ENCODE data around the gene ATP1B4. TPM values are rescaled to one million over a fixed set of nuclear protein-coding genes. Genes with fewer than 3 reads are reported as not detected.

Gene ATP1B4
- total RNA-seq, 1 donor from 2014 or later: not detected

DNA sequence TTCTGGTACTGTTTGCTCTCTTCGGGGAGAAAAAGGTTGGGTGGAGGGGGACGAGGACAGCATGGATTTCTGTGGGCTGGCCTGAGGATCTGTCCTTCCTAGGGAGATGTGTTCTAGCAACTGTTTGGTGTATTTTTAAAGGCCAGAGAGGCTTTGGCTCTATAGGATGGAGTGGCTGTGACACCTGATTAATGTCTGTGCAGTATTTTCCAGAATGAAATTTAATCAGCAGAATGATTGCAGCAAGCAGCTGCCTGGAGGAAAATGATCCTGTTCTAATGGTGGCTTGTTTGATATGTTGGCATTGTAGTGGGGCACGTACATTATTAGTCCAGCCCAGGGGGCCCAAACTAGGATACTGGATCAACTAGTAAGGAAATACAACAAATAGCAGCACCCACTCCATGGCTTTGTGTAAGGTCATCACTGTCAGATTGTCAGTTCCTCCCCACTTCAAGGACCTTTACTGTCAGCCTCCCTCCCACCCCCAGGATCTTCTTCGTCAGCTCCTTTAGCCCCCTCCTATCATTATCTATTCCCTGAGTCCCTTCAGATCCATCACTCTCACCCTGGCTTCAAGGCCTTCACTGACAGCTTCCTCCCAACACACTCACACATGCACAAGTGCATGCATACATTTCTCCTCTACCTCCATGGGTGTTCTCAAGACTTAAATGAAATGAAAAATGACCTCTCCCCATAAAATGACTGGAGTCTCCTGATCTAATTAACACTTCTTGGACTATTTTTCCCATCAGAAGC, 40.2 kb upstream of the ATP1B4 start:
- H3K9me3 Mint-ChIP-seq (ENCODE audit: unreplicated experiment): no peaks in the 10 kb centered on the region
- H3K36me3 Mint-ChIP-seq (ENCODE audit: unreplicated experiment): no peaks in the 10 kb centered on the region
- DNase-seq: no peak
- peaks cover 3% of the 10 kb centered on the region for H3K27me3 Mint-ChIP-seq (ENCODE audit: unreplicated experiment)
- no peak overlapping the region for H3K4me3 Mint-ChIP-seq (ENCODE audit: unreplicated experiment)
- H3K27ac Mint-ChIP-seq (ENCODE audit: unreplicated experiment): no peak overlapping the region
- peaks cover 8% of the 10 kb centered on the region for H3K4me1 Mint-ChIP-seq (ENCODE audit: low read depth, unreplicated experiment)
- TF ChIP-seq, protein P1, sequence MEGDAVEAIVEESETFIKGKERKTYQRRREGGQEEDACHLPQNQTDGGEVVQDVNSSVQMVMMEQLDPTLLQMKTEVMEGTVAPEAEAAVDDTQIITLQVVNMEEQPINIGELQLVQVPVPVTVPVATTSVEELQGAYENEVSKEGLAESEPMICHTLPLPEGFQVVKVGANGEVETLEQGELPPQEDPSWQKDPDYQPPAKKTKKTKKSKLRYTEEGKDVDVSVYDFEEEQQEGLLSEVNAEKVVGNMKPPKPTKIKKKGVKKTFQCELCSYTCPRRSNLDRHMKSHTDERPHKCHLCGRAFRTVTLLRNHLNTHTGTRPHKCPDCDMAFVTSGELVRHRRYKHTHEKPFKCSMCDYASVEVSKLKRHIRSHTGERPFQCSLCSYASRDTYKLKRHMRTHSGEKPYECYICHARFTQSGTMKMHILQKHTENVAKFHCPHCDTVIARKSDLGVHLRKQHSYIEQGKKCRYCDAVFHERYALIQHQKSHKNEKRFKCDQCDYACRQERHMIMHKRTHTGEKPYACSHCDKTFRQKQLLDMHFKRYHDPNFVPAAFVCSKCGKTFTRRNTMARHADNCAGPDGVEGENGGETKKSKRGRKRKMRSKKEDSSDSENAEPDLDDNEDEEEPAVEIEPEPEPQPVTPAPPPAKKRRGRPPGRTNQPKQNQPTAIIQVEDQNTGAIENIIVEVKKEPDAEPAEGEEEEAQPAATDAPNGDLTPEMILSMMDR (IDR thresholded peaks at IDR 0.05; ENCODE audit: partially characterized antibody, unreplicated experiment): no peak

GRCh38 chrX:120331116-120331515, 30.8 kb upstream of the ATP1B4 start:
- Mint-ChIP-seq H3K27me3 (ENCODE audit: unreplicated experiment) (no peaks in the 10 kb centered on the region), H3K9me3 (ENCODE audit: unreplicated experiment) (peaks cover 2% of the 10 kb centered on the region), H3K36me3 (ENCODE audit: unreplicated experiment) (peaks cover 5% of the 10 kb centered on the region), H3K27ac (ENCODE audit: unreplicated experiment) (no peak overlapping the region), H3K4me3 (ENCODE audit: unreplicated experiment) (no peak overlapping the region), H3K4me1 (ENCODE audit: low read depth, unreplicated experiment) (peaks cover 2% of the 10 kb centered on the region)
- DNase-seq: no peak
- TF ChIP-seq, protein P1 (IDR thresholded peaks at IDR 0.05; ENCODE audit: partially characterized antibody, unreplicated experiment): no peak

DNA sequence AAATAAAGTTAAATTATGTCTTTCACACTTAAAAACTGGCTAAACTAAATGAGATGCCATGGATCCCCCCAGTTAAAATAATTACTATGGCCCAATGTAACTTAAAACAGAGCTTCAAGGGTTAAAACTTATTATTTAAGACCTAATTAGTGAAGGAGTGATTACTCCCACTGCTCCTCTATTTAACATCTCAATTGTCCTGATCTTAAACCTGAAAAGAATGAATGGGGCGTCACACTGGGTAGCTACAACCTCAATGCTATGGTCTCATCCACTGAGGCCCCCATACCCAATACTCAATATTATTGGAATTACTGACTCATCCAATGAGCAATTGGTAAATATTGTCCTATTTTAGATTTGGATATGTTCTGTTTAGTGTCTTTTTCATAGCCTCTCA, 29.5 kb upstream of the ATP1B4 start:
- H3K4me1 Mint-ChIP-seq (ENCODE audit: low read depth, unreplicated experiment): peaks cover 2% of the 10 kb centered on the region
- no peak overlapping the region for H3K27ac Mint-ChIP-seq (ENCODE audit: unreplicated experiment)
- peaks cover 5% of the 10 kb centered on the region for H3K36me3 Mint-ChIP-seq (ENCODE audit: unreplicated experiment)
- no peak for DNase-seq
- H3K9me3 Mint-ChIP-seq (ENCODE audit: unreplicated experiment): peaks cover 3% of the 10 kb centered on the region
- H3K27me3 Mint-ChIP-seq (ENCODE audit: unreplicated experiment): no peaks in the 10 kb centered on the region
- H3K4me3 Mint-ChIP-seq (ENCODE audit: unreplicated experiment): no peak overlapping the region
- TF ChIP-seq, protein P1 (IDR thresholded peaks at IDR 0.05; ENCODE audit: partially characterized antibody, unreplicated experiment): no peak

DNA sequence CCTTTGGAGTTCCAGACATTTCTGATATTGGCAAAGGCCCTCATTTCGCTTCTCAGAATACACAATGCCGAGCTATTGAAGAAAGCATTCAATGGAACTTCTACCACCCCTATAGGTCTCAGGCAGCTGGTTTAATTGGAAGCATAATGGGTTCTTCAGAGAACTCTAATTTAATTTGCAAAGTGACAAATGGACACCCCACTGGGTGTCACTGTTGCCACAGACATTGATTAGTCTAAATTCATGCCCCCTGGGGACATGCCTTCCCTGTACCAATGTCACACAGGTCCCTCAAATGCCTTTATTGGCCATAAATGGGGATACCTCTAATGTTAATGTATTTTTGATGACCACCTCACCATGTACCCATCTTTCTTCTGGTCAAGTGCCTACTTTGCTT, 27.7 kb upstream of the ATP1B4 start:
- DNase-seq: no peak
- no peak overlapping the region for H3K4me3 Mint-ChIP-seq (ENCODE audit: unreplicated experiment)
- TF ChIP-seq, protein P1 (IDR thresholded peaks at IDR 0.05; ENCODE audit: partially characterized antibody, unreplicated experiment): no peak
- no peak overlapping the region for H3K27ac Mint-ChIP-seq (ENCODE audit: unreplicated experiment)
- H3K27me3 Mint-ChIP-seq (ENCODE audit: unreplicated experiment): no peaks in the 10 kb centered on the region
- peaks cover 3% of the 10 kb centered on the region for H3K9me3 Mint-ChIP-seq (ENCODE audit: unreplicated experiment)
- H3K36me3 Mint-ChIP-seq (ENCODE audit: unreplicated experiment): peaks cover 10% of the 10 kb centered on the region
- H3K4me1 Mint-ChIP-seq (ENCODE audit: low read depth, unreplicated experiment): peaks cover 2% of the 10 kb centered on the region

- Mint-ChIP-seq H3K27me3 (ENCODE audit: unreplicated experiment) (no peaks in the 10 kb centered on the region), H3K4me3 (ENCODE audit: unreplicated experiment) (no peak overlapping the region), H3K36me3 (ENCODE audit: unreplicated experiment) (peaks cover 10% of the 10 kb centered on the region), H3K9me3 (ENCODE audit: unreplicated experiment) (peaks cover 3% of the 10 kb centered on the region), H3K4me1 (ENCODE audit: low read depth, unreplicated experiment) (peaks cover 2% of the 10 kb centered on the region), H3K27ac (ENCODE audit: unreplicated experiment) (no peak overlapping the region)
- no peak for DNase-seq
- TF ChIP-seq, protein P1 (IDR thresholded peaks at IDR 0.05; ENCODE audit: partially characterized antibody, unreplicated experiment): no peak
Measured at GRCh38 chrX:120334603-120335002, 27.3 kb upstream of the ATP1B4 start.
